Measurements from ENCODE around the gene RBM3.

RBM3 gene

GRCh38 chrX:48617542-48618340, 43.5 kb downstream of the RBM3 start:
- DNase-seq (ENCODE audit: low read depth in 3 of 3), result no peak

GRCh38 chrX:48626401-48627298, 52.4 kb downstream of the RBM3 start:
- no peak for DNase-seq (ENCODE audit: low read depth in 3 of 3)
